HG02885 (cell line): ENCODE measurements around the gene EHF.

Experiments
- ATAC-seq: cut with Tn5 transposase; IDR thresholded peaks from one replicate; pipeline ENCODE4 v1.9.1; 2021; ENCODE audit warnings: mild to moderate bottlenecking; ENCODE audit not compliant: unreplicated experiment, poor library complexity

Gene EHF

DNA sequence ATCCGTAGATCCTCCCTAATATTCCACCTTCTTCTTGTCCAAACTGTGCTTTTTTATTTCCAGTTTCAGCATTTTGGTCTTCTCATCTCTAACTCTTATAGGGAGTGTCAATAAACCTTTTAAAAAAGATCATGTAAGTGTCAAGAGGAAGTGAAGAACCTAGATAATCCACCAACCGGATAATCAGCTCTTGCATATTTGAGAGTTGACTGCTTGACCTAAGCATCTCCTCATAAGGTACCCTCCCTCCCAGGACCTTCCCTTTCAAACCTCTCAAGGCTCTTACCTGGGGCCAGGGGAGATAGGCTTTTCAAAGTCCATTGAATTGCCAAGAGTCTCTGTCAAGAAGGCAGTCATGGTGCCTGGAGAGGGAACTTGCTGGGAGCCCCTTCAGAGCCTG lies 691 bp upstream of the EHF start:
- ATAC-seq, result no peak

DNA sequence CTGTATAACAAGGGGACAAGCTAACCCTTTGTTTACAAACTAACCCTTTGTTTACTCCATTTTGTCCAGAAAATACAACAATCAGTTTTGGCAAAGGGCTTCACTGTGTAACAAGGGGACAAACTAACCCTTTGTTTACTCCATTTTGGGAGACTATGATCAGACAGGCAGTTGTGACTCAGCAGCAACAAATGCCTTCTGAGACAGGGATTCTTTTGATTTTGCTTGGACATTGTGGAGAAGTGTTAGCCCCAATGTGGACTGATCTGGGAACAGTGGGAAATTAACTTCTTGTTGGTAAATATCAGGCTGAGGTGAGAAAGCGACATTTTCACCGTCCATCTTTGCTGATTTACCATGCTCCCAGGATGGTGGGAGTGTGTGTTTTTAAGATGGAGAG lies 983 bp downstream of the EHF start:
- ATAC-seq, result no peak

DNA sequence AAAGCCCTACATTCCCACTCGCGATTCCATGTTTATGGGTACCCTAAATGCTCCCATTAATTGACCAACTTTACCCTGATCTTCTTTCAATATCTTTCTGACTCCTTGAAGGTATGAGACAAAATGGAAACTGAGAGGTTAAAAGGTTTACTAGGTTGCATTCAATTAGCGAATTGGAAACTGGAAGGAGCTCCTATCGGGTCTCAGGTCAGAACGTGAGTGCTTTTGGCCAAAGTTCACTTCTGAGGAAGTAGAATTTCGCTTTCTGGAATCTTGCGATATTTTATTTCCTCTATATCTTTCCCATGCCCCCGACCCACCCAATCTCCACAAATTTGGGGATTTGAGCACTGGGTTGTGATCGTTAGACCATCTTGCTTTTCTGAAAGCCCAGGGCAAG lies 2.6 kb downstream of the EHF start:
- ATAC-seq, result peak; percentile 44

DNA sequence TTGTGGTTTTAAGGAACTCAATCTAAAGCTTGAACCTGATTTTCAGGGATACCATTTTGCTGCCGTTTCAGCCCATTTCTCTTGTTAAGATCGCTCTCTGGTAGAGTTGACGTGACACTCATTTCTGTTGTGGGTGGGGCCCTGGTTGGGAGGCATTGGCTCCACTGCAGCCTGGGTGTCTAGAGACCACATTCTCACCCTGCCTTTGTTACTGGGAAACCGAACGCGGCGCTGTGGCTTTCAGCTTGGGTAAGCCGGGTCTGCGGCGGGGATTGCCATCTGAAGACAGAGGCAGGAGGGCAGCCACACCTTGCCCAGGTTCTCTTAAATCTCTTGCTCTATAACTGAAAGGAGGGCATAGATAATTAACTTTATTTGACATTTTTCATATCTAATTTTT lies 3.2 kb downstream of the EHF start:
- peak; percentile 88 for ATAC-seq

DNA sequence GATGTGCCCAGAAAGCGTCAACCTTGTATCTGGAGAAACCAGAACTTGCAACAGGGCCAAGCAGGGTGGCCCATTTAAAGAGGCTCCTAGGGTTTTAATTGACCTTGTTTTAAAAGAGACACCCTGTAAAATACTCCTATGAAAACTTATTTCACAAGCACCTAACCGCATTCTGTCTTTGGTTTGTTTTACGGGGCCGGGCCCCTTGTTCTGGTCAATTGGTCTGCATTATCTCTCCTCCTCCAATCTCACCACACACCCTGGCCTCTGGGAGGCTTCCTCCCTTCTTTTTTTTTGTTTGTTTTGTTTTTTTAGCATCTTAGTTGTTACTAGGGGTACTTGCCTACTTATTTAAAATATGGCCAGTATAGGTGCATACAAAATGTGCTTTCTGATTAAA lies 4.7 kb downstream of the EHF start:
- no peak for ATAC-seq

DNA sequence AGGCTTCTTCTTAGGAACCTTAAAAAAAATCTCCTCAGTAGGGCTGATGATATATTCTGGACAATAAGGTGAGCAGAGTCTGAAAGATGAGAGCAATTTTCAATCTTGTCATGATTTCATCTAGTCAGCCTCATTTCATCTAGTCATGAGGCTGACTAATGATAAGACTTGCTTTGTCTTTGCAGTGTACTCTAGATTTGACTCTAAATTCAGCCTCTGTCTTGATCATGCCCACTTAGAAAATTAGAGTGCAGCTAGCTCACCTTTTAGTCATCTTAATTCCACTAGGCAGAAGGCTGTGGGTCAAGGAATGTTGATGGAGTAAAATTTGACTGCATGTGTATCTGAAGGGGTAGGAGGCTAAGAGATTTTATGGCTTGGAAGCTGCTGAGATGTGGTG lies 5.5 kb downstream of the EHF start:
- no peak for ATAC-seq

DNA sequence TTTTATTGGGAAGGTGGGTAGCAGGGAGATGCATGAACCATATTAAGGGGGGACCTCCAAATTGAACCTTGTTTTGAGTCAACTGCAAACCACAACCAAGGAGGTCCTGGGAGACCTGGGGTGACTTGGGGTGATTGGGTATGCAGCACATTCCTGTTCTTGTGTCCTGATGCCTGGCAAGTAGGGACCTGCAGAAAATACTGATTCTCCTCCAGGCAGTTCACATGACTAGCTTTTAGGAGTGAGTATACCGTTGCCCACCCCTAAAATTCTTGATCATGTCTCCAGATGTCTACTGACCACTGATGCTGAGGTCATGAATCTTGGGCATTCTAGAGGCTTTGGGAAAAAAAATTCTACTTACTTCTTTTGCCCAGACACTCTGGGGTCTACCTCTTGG lies 6.3 kb downstream of the EHF start:
- ATAC-seq, result no peak

DNA sequence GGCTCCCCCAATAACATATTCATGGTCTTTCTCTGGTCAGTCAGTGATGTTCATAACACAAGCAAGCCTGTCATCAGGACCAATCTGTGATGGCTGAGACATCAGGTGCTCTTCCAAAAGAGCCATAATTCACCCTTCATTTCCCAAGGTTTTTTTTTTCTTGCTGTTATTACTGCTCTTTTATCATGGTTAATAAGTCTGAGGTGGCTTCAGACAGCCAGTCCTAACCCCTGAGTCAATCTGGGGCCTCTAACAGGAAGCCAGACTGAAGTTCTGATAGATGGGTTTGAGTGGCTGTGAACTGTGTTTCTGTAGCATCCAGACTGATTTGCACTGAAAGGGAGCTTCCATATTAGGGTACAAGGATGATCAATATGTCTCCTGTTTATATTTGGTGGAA lies 8.8 kb downstream of the EHF start:
- no peak for ATAC-seq

DNA sequence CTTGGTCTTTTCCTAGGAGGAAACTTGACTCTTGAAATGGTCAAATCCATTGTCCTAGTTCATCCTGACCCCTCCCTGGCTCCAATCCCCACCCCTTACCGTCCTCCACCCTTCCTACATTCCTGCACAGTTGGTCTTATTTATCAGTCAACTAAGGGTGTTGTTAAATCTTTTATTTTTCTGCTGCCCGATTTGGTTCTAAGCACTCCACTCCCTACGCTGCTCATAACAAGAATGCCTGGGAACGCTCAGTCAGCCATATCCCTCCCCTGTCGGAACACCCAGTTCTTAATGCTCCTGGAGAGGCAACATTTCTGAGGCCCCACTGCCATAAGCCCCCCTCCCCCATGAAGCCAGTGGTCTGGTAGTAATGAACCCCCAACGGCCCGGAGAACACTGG lies 9.7 kb downstream of the EHF start:
- ATAC-seq, result no peak

DNA sequence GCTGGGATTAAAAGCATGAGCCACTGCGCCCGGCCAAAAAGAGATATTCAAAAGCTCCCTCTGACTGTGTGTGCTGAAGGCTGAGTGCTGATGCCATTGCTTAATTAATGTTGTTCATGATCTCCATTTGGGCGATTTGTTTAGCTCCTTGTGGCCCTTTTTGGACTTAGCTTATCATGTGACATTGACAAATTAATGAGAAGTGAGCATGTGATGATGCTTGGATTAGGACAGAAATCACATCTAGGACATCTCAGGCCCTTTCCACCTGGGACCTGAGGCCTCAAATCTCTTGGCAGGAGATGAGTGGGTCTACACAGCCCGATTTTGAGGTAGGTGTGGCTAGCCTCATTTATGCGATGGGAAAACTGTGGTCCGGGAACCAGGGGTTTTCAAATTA lies 10.4 kb downstream of the EHF start:
- no peak for ATAC-seq

DNA sequence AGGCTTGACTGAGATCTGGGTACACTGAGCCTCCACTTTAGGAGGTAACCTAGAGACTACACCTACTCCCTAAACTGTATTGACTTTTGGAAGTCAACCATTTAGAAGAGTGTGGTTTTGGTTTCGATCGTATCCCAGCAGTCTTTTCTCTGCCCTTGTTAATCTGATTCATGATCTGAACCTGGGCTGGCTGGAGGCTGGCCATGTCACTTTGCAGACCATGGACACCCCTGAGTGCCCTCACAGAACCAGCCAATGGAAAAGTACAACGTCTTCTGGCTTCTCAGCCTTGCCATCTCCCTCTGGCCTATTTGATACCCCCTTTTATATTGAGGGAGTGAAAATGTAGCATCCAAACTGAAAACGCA lies 10.8 kb downstream of the EHF start:
- no peak for ATAC-seq

DNA sequence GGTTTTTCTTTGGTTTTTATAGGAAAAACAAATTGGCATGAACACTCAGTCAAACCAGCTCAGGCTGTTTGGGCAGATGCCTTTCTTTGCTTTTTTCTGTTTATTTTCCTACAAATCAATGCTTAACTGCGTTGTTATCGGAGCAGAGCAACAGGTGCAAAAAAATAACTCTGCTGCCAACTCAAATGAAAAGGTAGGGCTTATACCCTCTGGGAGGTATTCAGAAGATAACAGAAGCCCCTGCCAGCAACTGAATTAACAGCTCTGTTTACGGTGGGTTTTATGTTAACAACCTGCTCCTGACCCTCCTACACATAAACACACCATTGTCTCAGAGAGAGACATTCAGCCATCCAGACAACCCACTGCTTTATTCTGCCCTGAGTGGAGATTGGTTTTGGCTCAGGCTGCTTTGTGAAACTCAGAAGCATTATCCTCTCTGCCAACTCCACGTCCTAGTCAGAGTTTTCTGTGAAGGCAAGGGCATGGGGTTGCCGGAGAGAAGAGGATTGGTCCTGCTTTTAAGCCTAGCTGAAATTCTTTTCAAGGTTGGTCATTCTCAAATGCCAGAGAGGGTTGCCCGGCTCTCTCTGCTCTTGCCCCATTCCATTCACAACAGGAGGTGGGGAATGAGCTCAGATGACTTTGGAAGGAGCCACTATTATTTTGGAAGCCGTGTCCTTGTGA lies 11.4 kb downstream of the EHF start:
- ATAC-seq, result no peak

DNA sequence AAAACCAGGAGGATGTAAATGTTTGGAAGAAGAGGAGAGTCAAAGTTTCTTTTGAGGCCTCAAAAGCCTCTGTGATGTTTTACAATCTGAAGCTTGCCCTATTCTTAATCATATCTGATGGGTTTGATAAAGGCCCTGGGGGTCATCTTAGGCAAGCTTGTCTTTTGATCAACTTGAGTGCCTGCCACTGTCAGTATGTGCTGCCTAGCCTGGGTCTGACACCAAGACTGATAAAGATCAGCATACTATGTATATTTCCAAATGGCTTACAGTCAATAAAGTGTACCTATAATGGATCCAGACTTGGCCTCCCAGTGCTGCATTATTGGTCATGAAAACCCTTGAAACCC lies 12.7 kb downstream of the EHF start:
- ATAC-seq, result no peak

DNA sequence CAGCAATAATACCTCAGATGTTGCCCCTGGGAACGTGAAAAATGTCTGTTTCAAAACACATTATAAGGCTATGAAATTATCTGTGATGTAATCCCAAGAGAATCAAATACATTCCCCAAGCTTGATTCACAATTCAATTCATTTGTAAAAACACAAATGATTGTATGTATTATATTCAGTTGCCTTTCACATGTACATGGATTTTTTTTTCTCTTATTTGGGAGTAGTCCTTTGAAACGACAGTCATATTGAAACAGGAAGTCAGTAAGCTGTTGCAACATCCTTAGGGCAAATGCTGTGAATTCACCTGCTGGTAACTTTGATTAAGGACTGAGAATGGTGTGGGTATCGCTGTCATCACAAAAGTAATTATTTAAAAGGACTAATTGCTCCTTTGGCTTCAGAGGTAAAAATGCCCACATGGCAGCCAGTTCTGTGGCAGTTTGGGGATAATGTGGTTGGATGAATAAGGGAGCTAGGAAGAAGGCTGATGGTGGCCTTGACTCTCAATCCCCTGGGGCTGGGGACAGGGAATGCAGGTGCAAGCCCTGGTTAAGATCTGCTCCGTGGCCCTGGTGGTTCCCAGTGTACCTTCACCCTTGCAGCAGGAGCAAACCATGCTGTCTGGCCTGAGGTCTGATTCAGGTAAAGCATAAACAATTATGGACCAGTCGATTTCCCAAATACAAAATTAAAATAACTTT lies 13.2 kb downstream of the EHF start:
- peak; percentile 89 for ATAC-seq

DNA sequence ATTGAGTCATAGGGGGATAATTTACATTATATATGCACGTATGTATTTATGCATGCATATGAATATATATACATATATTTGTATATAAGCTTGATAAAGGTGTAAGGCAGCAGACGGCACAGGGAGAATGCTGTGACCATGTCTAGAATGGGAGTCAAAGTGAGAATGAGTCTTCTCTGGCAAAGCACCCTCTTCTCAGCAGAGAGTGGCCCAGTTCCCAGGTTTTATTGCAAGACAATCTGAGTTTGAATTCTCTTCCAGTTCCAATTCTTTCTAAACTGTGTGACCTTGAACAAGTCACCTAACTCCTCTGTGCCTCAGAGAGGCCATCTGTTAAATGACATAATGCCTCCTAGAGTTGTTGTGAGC lies 13.8 kb downstream of the EHF start:
- ATAC-seq, result no peak

DNA sequence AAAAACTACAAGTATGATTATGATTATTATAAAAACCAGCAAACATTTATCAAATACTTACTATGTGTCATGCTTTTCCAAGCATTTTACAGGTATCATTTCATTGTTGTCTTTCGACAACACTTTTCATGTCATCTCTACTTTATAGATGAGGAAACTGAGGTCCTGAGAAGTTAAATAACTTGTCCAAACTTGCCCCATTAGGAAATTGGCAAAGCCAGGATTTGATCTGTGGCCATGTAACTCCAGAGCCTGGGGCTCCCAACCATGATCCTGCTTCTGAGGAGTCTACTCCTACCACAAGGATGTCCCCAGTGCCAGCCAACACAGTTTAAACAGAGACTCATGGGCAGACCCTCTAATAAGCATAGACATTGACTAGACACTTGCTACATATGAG lies 15.2 kb downstream of the EHF start:
- ATAC-seq, result no peak

DNA sequence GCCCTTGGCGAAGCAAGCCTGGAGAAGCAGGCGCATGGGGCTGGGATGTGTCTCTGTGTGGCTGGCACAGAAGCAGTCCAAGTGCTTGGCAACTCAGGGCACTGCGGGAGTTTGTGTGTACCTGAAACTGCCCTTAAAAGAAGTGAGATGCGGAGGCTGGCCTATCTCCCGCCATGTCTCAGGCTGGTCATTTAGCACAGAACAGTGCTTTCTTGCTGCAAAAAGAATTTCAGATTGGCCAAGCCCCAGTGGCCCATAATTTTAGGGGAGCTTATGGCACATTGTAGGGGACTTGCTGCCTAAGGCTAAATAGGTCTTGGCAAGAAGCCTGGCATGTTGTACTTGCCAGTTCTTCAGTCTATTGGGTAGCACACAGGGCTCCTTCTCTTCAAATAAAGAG lies 16.4 kb downstream of the EHF start:
- no peak for ATAC-seq

DNA sequence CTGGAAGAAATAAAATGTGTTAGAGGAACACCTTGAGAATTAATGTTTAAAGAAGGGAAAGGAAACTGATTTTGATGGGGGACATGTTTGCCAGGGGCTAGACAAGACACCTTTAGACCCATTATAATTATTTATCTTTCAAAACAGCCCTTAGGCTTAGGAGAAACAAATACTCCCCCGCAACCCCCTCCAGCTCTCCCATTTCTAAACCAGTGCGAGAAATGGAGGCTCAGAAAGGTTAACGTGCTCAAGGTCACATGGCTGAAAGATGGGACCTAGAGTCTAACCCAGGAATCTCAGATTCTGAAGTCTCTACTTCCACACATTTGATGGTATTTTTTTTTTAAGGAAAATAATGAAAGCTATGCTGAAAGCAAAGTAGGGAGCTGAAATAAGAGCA lies 18.0 kb downstream of the EHF start:
- ATAC-seq, result no peak

DNA sequence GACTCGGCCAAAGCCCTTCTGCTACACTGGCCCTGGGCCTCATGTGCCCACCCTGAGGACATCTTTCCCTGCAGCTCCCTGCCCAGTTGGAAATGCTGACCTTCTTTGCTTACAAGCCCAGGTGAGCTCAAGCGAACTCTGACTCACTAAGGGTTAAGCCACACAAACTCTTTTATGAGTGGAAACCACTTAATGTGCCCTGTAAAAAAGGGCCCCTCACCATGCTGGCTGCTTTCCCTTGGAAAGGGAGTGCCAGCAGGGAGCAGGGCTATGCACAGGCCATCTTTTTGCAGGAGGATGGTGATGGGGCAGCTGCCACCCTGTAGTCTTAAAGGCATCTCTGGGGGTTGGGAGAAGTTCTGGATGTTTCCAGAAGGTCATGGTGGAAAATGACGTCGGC lies 18.7 kb downstream of the EHF start:
- no peak for ATAC-seq

DNA sequence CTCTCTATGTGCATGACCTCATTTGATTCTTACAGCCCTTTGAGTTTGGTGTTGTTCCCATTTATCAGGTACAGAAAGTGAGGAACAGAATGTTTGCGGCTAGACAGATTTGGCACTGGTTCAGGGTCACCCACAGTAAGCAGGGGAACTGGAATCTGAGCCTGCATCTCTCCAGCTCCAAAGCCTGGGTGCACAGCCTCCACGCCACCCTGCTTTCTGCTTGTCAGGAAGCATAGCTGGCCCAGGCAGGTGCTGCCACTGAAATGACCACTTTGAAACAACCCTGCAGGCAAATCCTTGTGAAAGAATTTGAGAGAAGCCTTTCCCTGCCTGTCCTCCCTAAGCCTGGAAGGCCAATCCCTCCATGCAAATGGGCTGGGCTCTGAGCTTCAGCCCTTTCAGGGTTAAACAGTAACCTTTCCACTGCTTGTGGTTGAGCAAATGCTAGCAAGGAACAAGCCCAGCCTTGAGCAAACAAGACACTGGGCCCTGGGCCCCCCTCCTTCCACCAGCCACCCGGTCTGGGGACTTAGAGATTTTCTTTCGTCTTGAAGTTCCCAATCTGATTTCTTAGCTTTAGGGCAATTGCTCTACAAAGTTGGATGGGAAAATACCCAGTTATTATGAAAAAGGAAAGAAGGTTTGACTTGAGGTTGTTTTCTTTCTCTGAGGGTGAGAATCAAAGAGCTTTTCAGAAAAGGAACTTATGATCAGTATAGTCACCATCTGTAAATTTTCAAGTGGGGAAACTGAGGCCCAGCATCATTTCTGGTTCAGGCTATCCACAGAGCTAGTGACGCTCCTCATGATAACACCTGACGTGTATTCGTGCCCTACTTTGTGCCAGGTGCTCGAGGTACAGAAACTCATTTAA lies 19.4 kb downstream of the EHF start:
- ATAC-seq, result no peak

DNA sequence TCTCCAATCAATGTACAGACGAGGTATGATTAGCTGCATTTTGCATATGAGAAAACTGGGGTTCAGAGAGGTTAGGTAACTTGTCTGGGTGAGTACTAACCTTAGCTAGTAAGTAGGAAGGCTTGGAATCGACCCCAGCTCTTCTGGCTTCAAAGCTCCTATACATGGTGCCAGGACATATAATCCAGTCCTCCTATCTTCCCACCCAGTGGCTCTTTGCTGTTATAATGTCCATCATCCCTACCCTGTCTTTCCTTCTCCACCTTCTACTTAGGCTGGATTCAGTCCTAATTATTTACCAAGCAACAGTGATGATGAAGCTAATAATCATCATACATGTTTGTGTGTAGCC lies 20.0 kb downstream of the EHF start:
- no peak for ATAC-seq

DNA sequence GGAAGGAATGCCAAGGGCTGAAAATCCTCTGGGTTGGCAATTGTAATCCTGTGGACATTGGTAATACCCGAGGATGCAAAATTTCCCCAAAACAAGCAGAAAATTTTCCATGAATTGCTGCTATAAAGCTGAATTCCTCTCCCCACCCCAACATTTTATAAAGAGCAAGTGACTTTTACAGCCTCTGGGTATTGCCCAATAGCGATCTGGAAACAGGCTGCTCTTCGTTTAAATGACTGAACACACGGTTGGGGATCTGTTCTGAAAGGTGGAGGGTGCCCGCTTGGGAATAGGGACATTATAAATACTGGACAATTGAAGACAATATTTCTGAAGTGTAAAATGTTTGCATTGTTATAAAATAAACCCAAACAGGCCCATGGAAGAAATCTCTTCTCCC lies 20.6 kb downstream of the EHF start:
- ATAC-seq, result no peak
